Colonic mucosa (tissue), 4 donors: ENCODE data around the gene ADAMTS13. TPM values are rescaled to one million over a fixed set of nuclear protein-coding genes. Genes with fewer than 3 reads are reported as not detected.

Experiments used
- DNase-seq: peaks from one replicate; pipeline ENCODE4 v3.0.0-alpha.2; 2020
- H3K27ac ChIP-seq: fragments of 200-600 bp; one replicate; pipeline ENCODE4 v1.8.0; 2021
- H3K27me3 ChIP-seq: fragments of 200-600 bp; one replicate; pipeline ENCODE4 v1.8.0; 2021
- H3K36me3 ChIP-seq: fragments of 200-600 bp; one replicate; pipeline ENCODE4 v1.8.0; 2021
- H3K4me1 ChIP-seq: fragments of 200-600 bp; one replicate; pipeline ENCODE4 v1.8.0; 2021; ENCODE audit warnings: mild to moderate bottlenecking
- H3K4me3 ChIP-seq: fragments of 200-600 bp; one replicate; pipeline ENCODE4 v1.8.0; 2021
- H3K9ac ChIP-seq, 2 donors: one replicate each; pipeline ENCODE4 v1.7.0; 2013; ENCODE audit warnings: control low read depth in 2 of 2, low read depth in 2 of 2, low read length in 2 of 2
- H3K9me3 ChIP-seq: fragments of 200-600 bp; one replicate; pipeline ENCODE4 v1.8.0; 2021
- intact Hi-C: fragments of 100-400 bp; cut with DNase I; formaldehyde crosslinking; loops from one replicate; pipeline ENCODE4 v1.14.1; 2022
- total RNA-seq, 2 donors: library from RNA; stranded (reverse); fragmentation: NEBNext Ultra II Directional in 1 of 2; extraction: Animal tissue kit (Norgen Biotek cat#: 25700) in 1 of 2; gene quantifications; one replicate each; pipeline ENCODE4 v1.2.1, GENCODE V29; 2021
- TF ChIP-seq, protein P1 (sequence below): fragments of 200-600 bp; IDR thresholded peaks from one replicate; pipeline ENCODE4 v1.8.0; 2022; ENCODE audit warnings: antibody characterized with exemption, mild to moderate bottlenecking
- donor health status: healthy.
- donor health status: DM: no; HTN: no; CAD: no.
- donor health status: DM: no; HTN: no; CAD: no.

The ADAMTS13 gene
- total RNA-seq, 2 donors from 2014 or later, result 4.2 TPM

DNA sequence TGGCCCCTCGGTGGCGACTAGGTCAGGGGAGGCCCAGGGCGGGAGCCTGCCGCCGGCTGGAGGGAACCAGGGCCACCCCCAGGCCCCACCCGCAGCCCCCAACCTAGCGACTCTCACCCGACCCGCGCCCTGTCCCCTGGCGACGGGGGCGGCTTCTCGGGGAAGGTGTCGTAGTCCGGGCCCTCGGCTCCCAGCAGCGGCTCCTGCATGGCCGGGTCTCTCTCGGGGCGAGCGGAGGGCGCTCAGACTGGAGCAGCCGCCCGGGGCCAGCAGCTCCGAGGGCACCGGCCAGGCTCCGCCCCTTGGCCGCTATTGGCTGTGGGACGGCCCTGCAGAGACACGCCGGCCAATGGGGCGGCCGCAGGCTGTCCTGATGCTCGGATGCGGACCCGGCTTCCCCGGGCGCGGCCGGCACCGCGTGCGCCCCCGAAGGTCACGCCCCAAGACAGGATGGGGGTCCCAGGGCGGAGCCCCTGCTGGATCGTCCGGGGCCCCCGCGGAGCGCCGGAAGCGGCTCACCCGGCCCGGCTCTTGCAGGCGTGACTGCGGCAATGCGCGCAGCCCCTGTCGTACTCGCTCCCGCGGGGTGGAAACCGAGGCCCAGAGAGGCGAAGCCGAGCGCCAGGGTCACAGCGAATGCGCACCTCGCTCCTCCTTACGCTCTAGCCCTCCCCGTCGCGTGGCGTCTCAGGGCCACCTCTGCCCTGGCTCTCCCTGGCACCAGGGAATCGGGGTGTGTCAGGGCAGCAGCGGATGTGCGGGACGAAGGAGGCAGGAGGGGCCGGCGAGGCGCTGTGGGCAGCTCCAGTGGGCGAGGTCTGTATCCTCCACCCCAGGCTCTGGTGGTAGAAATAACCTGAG, 56.9 kb downstream of the ADAMTS13 start, which contains the start of gene SLC2A6:
Gene SLC2A6, minus strand, starts transcription at position 249 of the 861 bp plus-strand sequence. Its CDS starts 40 bp downstream, at position 209.
- H3K9ac ChIP-seq, result peak within 1 kb of the TSS; percentile 43 to 47
- no peaks in the 10 kb centered on the region for H3K9me3 ChIP-seq
- H3K27ac ChIP-seq, result peak within 1 kb of the TSS; percentile 40
- DNase-seq, result peak; percentile 84
- TF ChIP-seq, protein P1, sequence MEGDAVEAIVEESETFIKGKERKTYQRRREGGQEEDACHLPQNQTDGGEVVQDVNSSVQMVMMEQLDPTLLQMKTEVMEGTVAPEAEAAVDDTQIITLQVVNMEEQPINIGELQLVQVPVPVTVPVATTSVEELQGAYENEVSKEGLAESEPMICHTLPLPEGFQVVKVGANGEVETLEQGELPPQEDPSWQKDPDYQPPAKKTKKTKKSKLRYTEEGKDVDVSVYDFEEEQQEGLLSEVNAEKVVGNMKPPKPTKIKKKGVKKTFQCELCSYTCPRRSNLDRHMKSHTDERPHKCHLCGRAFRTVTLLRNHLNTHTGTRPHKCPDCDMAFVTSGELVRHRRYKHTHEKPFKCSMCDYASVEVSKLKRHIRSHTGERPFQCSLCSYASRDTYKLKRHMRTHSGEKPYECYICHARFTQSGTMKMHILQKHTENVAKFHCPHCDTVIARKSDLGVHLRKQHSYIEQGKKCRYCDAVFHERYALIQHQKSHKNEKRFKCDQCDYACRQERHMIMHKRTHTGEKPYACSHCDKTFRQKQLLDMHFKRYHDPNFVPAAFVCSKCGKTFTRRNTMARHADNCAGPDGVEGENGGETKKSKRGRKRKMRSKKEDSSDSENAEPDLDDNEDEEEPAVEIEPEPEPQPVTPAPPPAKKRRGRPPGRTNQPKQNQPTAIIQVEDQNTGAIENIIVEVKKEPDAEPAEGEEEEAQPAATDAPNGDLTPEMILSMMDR, result no peak
- H3K36me3 ChIP-seq, result no peaks in the 10 kb centered on the region
- H3K4me3 ChIP-seq, result peak within 1 kb of the TSS; percentile 56
- intact Hi-C loops, result no loop called here
- no peaks in the 10 kb centered on the region for H3K27me3 ChIP-seq
- H3K4me1 ChIP-seq, result peaks cover 15% of the 10 kb centered on the region

DNA sequence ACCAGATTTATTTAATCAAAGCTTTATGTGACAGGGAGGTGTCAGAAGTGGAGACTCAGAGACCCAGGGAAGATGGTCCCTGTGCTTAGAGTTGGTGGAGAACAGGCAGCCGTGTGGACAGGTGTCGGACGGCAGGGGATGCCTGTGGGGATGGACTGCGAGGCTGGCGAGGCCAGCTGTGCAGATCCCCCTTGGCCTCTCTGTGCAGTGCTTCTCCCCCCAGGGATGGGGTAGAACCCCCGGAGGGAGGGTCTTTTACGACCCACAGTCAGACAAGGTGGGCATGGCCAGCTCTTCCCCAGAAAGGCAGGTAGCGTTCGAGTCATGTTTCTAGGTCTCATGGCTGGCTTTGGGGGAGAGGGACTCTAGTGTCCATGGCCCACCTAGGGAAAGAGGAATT, 61.4 kb downstream of the ADAMTS13 start:
- no peak for DNase-seq
- H3K27me3 ChIP-seq, result no peaks in the 10 kb centered on the region
- H3K27ac ChIP-seq, result no peak overlapping the region
- no peaks in the 10 kb centered on the region for H3K9me3 ChIP-seq
- no peak overlapping the region for H3K4me3 ChIP-seq
- no peak overlapping the region for H3K9ac ChIP-seq
- peaks cover 10% of the 10 kb centered on the region for H3K4me1 ChIP-seq
- intact Hi-C loops, result no loop called here
- no peaks in the 10 kb centered on the region for H3K36me3 ChIP-seq
- TF ChIP-seq, protein P1, result no peak

DNA sequence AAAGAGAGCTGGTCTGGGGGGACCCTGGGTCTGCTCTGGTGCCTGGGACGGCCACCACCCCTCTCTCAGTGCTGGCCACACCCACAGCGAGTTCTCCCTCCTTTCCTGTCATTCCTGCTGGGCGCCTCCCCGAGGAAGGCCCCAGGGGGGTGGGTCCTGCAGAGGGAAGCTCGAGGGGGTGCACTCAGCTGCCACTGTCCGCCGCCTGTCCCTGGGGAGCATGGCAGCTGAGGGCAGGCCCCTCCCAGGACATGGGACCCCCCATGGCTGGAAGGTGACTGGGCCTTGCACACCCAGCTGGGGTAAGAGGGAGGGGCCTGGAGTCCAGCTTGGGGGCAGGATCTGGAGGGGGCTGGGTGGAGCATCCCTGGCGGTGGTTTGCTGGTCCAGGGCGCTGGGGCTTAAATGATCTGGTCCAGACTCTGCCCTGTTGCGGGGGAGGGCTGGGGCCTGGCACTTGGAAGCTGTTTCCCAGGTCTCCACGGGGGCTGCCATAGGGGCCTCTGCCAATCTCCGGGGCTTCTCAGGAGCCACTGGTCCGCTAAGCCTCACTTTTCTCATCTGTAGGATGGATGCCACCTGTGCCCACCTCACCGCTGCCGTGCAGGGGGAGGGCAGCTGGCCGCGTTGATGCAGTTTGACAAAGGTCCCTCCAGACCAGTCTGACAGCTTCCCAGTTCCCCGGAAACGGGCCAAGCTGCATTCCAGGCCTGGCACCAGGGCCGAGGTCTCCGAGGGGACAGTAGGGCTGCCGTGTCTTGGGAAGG, 62.7 kb downstream of the ADAMTS13 start:
- Histone ChIP-seq H3K27me3 (no peaks in the 10 kb centered on the region), H3K36me3 (no peaks in the 10 kb centered on the region), H3K4me1 (no peaks in the 10 kb centered on the region), H3K4me3 (no peak overlapping the region), H3K9me3 (no peaks in the 10 kb centered on the region), H3K27ac (no peak overlapping the region), H3K9ac (no peak overlapping the region)
- intact Hi-C loops, result loop anchor here (5.0 kb wide), 1 partner anchor 303 kb away; no protein-coding TSS in a partner anchor
- DNase-seq, result no peak
- TF ChIP-seq, protein P1, result no peak

DNA sequence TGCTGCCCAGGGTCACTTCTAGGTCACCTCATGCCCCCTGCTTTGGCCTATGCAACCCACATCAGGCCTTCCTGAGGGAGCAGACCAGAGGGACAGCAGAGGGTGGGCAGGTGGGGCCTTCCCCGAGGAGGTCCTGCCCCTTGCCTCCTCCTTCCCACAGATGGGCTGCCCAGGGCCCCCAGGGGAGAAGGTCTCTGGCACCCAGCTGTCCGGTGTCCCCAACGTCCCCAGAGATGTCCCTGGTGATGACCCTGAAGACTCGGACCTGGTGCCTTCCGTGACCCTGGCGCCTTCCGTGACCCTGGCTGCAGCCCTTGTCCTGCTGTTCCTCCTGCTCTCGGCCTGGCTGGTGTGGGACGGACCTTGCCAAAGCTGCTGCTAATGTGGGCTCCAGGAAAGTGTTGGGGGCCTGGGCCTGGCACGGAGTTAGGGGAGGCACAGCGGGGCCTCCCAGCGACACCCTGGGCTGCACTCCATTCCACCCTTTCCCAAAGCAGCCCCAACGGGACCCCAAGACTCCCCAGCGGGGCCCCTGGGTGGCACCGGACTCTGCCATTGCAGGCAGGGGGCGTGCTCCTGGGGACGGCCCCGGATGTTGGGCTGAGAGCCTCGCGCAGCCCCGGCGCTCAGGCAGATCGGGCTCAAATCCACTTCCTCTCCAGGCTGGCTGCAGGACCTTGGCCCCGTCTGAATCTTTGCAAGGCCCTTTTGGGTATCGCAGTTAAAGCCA, 63.5 kb downstream of the ADAMTS13 start:
- DNase-seq, result no peak
- Histone ChIP-seq H3K27ac (no peak overlapping the region), H3K36me3 (no peaks in the 10 kb centered on the region)

More for the DNA sequence above, 63.5 kb downstream of the ADAMTS13 start:
- peak overlapping the region; percentile 7 for H3K4me3 ChIP-seq
- no peaks in the 10 kb centered on the region for H3K4me1 ChIP-seq
- TF ChIP-seq, protein P1, result no peak
- intact Hi-C loops, result loop anchor here (2.0 to 5.0 kb wide), 2 partner anchors 79 to 303 kb away; no protein-coding TSS in a partner anchor
- no peaks in the 10 kb centered on the region for H3K9me3 ChIP-seq
- no peak overlapping the region for H3K9ac ChIP-seq
- no peaks in the 10 kb centered on the region for H3K27me3 ChIP-seq
